Ovary (tissue), 3 donors: ENCODE data around the gene MEGF9.

ENCODE experiments used
- CTCF ChIP-seq, 3 donors: fragments of 450-650 bp in 2 of 3; fragments of 200-600 bp in 1 of 3; IDR thresholded peaks; one replicate each; pipeline versions ENCODE4 v1.5.1 to v1.8.0; 2016 to 2022; ENCODE audit warnings: antibody characterized with exemption in 3 of 3, mild to moderate bottlenecking in 1 of 3
- EP300 ChIP-seq: sonication (generic); formaldehyde crosslinking; IDR thresholded peaks from one replicate; pipeline ENCODE4 v1.6.1; 2017; ENCODE audit warnings: antibody characterized with exemption
- donor health status: DM: no; HTN: no; CAD: no.

- no peak for TF ChIP-seq CTCF (IDR thresholded peaks at IDR 0.05)
- TF ChIP-seq EP300, result no peak
These were observed 40.8 kb upstream of the MEGF9 start for GRCh38 chr9:120755044-120755443.
